PC-9 (cell line): ENCODE results near the gene CACNA1E.

Source experiments
- CTCF ChIP-seq: fragments of 200-600 bp; sonication (generic); conservative IDR thresholded peaks from 2 replicates; pipeline ENCODE4 v1.6.1; 2017; ENCODE audit warnings: mixed run types, antibody characterized with exemption, mild to moderate bottlenecking, moderate library complexity
- EZH2 ChIP-seq: fragments of 200-600 bp; sonication (generic); IDR thresholded peaks from 2 replicates; pipeline ENCODE4 v1.8.0; 2017; ENCODE audit warnings: antibody characterized with exemption, low read depth

GRCh38 chr1:181754103-181754502 is 270.8 kb downstream of the CACNA1E start:
- TF ChIP-seq CTCF (no peak), EZH2 (no peak)
